Measurements from ENCODE around the gene VAMP1. TPM values are rescaled to one million over a fixed set of nuclear protein-coding genes. Genes with fewer than 3 reads are reported as not detected.

The VAMP1 gene
- total and polyA plus RNA-seq, 9 of the 15 experiments (the other 6 are each of a cell fraction or from before 2014, with no cell fraction given): 0.76 to 13.2 (median 4.2) TPM

DNA sequence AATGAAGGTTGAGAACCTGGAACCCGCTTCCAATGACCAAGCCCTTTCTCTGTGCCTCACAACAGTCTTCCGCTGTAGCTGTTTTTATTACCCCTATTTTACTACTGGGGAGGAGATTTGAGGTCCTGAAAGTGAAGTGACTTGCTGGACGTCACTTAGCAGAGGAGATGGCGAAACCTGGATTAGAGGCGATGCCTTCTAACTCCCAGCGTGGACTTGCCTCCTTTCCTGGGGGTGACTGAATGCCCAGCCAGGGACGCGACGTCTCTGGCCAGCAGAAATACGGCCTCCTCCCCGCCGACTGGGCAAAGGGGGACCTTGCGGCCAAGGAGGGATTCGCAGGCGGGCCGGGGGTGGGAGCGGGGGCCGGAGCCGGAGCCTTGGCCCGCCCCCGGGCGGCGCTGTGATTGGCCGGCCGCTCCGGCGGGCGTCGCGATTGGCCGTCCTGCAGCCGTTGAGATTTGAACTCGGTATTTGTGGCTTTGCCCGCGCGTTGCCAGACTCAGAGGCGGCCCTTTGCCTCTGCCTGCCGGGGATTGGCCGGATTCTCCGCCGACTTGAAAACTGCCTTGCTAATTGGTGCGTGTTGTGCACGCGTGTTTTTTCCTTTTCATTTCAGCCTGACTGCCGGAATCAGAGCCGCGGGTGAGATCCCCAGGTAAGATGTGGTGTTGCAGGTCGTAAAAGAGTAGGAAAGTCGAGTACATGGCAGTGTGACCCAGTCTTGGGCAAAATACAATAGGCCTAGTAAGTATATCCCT, 23.2 kb upstream of the VAMP1 start, which contains the start of gene NCAPD2 (continued):
- TF ChIP-seq, protein P1, sequence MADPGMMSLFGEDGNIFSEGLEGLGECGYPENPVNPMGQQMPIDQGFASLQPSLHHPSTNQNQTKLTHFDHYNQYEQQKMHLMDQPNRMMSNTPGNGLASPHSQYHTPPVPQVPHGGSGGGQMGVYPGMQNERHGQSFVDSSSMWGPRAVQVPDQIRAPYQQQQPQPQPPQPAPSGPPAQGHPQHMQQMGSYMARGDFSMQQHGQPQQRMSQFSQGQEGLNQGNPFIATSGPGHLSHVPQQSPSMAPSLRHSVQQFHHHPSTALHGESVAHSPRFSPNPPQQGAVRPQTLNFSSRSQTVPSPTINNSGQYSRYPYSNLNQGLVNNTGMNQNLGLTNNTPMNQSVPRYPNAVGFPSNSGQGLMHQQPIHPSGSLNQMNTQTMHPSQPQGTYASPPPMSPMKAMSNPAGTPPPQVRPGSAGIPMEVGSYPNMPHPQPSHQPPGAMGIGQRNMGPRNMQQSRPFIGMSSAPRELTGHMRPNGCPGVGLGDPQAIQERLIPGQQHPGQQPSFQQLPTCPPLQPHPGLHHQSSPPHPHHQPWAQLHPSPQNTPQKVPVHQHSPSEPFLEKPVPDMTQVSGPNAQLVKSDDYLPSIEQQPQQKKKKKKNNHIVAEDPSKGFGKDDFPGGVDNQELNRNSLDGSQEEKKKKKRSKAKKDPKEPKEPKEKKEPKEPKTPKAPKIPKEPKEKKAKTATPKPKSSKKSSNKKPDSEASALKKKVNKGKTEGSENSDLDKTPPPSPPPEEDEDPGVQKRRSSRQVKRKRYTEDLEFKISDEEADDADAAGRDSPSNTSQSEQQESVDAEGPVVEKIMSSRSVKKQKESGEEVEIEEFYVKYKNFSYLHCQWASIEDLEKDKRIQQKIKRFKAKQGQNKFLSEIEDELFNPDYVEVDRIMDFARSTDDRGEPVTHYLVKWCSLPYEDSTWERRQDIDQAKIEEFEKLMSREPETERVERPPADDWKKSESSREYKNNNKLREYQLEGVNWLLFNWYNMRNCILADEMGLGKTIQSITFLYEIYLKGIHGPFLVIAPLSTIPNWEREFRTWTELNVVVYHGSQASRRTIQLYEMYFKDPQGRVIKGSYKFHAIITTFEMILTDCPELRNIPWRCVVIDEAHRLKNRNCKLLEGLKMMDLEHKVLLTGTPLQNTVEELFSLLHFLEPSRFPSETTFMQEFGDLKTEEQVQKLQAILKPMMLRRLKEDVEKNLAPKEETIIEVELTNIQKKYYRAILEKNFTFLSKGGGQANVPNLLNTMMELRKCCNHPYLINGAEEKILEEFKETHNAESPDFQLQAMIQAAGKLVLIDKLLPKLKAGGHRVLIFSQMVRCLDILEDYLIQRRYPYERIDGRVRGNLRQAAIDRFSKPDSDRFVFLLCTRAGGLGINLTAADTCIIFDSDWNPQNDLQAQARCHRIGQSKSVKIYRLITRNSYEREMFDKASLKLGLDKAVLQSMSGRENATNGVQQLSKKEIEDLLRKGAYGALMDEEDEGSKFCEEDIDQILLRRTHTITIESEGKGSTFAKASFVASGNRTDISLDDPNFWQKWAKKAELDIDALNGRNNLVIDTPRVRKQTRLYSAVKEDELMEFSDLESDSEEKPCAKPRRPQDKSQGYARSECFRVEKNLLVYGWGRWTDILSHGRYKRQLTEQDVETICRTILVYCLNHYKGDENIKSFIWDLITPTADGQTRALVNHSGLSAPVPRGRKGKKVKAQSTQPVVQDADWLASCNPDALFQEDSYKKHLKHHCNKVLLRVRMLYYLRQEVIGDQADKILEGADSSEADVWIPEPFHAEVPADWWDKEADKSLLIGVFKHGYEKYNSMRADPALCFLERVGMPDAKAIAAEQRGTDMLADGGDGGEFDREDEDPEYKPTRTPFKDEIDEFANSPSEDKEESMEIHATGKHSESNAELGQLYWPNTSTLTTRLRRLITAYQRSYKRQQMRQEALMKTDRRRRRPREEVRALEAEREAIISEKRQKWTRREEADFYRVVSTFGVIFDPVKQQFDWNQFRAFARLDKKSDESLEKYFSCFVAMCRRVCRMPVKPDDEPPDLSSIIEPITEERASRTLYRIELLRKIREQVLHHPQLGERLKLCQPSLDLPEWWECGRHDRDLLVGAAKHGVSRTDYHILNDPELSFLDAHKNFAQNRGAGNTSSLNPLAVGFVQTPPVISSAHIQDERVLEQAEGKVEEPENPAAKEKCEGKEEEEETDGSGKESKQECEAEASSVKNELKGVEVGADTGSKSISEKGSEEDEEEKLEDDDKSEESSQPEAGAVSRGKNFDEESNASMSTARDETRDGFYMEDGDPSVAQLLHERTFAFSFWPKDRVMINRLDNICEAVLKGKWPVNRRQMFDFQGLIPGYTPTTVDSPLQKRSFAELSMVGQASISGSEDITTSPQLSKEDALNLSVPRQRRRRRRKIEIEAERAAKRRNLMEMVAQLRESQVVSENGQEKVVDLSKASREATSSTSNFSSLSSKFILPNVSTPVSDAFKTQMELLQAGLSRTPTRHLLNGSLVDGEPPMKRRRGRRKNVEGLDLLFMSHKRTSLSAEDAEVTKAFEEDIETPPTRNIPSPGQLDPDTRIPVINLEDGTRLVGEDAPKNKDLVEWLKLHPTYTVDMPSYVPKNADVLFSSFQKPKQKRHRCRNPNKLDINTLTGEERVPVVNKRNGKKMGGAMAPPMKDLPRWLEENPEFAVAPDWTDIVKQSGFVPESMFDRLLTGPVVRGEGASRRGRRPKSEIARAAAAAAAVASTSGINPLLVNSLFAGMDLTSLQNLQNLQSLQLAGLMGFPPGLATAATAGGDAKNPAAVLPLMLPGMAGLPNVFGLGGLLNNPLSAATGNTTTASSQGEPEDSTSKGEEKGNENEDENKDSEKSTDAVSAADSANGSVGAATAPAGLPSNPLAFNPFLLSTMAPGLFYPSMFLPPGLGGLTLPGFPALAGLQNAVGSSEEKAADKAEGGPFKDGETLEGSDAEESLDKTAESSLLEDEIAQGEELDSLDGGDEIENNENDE (IDR thresholded peaks at IDR 0.05; ENCODE audit: low read depth, low read length): no peak
- TF ChIP-seq HLTF (IDR thresholded peaks at IDR 0.05): no peak
- TF ChIP-seq BMI1 (IDR thresholded peaks at IDR 0.05; ENCODE audit: low read length): no peak
- TF ChIP-seq HINFP (tag; conservative IDR thresholded peaks at IDR 0.05; ENCODE audit: low read depth): no peak
- TF ChIP-seq ZNF407 (IDR thresholded peaks at IDR 0.05; ENCODE audit: low read depth): no peak
- TF ChIP-seq MECOM (CRISPR knock-in tag; IDR thresholded peaks at IDR 0.05): no peak
